Breast epithelium (tissue), 3 donors: ENCODE results near the gene SREK1.

Experiments used
- CTCF ChIP-seq, 3 donors: fragments of 450-650 bp; IDR thresholded peaks; one replicate each; pipeline ENCODE4 v1.5.1; 2016 to 2017; ENCODE audit warnings: antibody characterized with exemption in 3 of 3, mild to moderate bottlenecking in 3 of 3, moderate library complexity in 3 of 3
- POLR2AphosphoS5 ChIP-seq, 3 donors: sonication (generic); formaldehyde crosslinking; IDR thresholded peaks; one replicate each; pipeline ENCODE4 v1.6.1; 2017; ENCODE audit warnings: antibody characterized with exemption in 3 of 3

GRCh38 chr5:66113160-66113559, 30.9 kb upstream of the SREK1 start:
- TF ChIP-seq CTCF (IDR thresholded peaks at IDR 0.05) (no peak), POLR2AphosphoS5 (IDR thresholded peaks at IDR 0.05) (no peak)
